ENCODE measurements around the gene AKAP7.
A peak's percentile ranks its signal among the peaks of the same experiment; 100 is the strongest.
"Not testable (repeated sequence)": the region's sequence is repeated elsewhere in the genome, so short reads cannot be mapped to it uniquely, and the experiment has no call there.

AKAP7 gene

GRCh38 chr6:131135244-131136020 is at the start of gene AKAP7:
AKAP7 (plus strand) TSS chr6:131135467; CDS start chr6:131135764, 297 bp downstream.
- peak; percentile 39 to 46 for DNase-seq

GRCh38 chr6:131090339-131090738 is 44.9 kb upstream of the AKAP7 start:
- DNase-seq, result not testable (repeated sequence)

DNA sequence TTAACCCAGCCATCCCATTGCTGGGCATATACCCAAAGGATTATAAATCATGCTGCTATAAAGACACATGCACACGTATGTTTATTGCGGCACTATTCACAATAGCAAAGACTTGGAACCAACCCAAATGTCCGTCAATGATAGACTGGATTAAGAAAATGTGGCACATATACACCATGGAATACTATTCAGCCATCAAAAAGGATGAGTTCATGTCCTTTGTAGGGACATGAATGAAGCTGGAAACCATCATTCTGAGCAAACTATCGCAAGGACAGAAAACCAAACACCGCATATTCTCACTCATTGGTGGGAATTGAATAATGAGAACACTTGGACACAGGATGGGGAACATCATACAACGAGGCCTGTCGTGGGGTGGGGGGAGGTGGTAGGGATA is 43.3 kb upstream of the AKAP7 start:
- DNase-seq, result not testable (repeated sequence)

DNA sequence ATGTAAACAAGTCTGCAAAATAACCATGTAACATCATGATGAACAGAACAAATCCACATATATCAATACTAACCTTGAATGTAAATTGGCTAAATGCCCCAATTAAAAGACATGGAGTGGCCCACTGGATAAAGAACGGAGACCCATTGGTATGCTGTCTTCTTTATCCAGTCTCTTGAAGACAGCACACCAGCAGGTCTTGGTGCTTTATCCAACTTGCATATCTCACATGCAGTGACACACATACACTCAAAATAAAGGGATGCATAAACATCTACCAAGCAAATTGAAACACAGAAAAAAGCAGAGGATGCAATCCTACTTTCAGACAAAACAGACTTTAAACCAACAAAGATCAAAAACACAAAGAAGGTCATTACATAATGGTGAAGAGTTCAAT is 41.9 kb upstream of the AKAP7 start:
- DNase-seq, result no peak

- no peak for DNase-seq
These were observed 38.5 kb upstream of the AKAP7 start for GRCh38 chr6:131096786-131097185.

GRCh38 chr6:131101911-131102680 is 33.2 kb upstream of the AKAP7 start:
- no peak for DNase-seq

DNA sequence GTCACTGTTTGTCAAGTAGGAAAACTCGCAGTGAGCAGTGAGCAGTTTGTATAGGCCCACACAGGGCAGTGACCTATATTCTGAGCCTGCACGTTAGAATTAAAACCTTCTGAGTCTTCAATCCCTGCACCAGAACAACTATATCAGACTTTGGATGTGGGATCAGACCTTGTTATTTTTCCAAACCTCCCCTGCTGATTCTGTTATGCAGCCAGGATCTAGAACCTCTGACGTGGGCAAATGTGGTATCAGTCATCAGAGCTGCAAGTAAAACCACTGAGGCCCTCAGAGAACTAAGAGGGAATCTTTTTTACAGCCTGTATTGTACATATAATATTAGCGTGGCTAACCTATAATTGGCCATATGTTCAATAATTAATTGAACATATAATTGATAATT is 32.0 kb upstream of the AKAP7 start:
- no peak for DNase-seq

GRCh38 chr6:131103901-131104300 is 31.4 kb upstream of the AKAP7 start:
- no peak for DNase-seq

- no peak for DNase-seq
These were observed 28.1 kb upstream of the AKAP7 start for GRCh38 chr6:131107151-131107550.

DNA sequence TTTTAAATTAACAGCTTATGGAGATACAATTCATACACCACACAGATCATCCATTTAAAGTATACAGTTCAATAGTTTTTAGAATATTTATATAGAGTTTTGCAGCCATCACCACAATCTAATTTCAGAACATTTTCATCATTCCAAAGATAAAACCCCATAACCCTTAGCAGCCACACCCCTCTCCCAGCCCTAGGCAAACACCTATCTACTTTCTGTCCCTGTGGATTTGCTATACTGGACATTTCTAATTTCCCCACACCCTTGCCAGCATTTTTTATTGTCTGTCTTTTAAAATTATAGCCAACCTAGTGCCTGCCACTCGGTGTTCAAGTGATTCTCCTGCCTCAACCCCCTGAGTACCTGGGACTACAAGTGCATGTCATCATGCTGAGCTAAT is 23.0 kb upstream of the AKAP7 start:
- no peak for DNase-seq

DNA sequence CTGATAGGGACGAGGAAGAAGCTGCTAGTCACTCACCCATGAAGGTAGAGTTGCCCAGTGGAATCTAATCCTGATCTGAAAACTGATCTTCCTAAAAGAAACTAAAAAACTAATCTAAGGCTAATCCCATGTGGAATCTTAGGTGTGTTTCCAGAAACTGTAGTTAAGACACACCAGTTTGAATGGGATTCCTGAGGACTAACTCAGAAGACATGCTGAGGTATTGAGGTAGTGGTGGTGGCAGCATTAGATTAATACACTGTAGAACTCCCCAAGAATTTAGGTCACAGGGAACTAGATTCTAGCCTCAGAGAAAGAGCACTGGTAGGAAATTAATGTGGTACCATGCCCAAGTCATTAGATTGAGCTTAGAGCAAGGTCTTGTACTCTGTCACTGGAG is 19.6 kb upstream of the AKAP7 start:
- DNase-seq, result no peak

- DNase-seq, result no peak
These were observed 18.9 kb upstream of the AKAP7 start for GRCh38 chr6:131116321-131116720.

DNA sequence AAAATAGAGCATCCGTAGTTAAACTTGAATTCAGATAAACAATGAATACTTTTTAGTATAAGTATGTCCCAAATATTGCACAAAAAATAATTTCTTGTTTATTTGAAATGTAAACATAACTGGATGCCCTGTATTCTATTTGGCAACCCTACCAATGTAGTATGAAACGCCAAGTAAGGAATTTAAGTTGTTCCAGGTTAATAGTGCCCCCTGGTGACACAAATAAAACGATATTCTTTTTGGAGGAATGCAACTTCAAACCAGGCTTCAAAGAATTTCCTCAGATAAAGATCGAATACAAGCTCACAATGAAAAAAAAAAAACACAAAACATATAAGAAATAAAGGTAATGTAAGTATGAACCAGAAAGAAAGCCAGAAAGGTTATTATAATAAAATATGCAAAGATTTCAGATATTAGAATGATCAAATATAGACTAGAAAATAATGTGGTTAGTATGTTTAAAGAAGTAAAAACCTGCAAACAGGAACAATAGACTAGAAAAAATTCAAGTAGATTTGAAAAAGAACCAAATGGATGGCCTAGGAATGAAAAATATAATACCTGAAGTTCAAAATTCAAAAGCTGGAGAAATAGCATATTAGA is 18.4 kb upstream of the AKAP7 start:
- DNase-seq, result peak in 1 of 2 donors; percentile 9

- no peak for DNase-seq
These were observed 17.4 kb upstream of the AKAP7 start for GRCh38 chr6:131117878-131118277.

- no peak for DNase-seq
These were observed 13.3 kb upstream of the AKAP7 start for GRCh38 chr6:131122007-131122406.

DNA sequence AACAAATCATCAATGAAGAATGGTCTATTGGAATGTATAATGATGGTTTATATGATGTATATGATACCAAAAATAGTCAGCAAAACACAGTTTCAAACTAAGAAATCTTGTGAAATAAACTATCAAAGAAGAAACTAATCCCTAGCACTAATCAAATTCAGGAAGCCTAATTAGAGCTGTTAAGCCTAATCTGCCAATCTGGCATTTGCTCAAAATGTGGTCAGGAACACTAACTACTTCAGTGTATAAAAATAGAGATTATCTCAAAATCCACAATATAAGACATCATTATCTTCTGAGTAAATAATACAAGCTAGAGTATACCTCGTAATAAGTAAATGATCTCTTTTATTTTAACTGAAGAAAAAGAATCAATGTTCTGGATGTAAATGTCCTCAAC is 12.8 kb upstream of the AKAP7 start:
- DNase-seq, result no peak

DNA sequence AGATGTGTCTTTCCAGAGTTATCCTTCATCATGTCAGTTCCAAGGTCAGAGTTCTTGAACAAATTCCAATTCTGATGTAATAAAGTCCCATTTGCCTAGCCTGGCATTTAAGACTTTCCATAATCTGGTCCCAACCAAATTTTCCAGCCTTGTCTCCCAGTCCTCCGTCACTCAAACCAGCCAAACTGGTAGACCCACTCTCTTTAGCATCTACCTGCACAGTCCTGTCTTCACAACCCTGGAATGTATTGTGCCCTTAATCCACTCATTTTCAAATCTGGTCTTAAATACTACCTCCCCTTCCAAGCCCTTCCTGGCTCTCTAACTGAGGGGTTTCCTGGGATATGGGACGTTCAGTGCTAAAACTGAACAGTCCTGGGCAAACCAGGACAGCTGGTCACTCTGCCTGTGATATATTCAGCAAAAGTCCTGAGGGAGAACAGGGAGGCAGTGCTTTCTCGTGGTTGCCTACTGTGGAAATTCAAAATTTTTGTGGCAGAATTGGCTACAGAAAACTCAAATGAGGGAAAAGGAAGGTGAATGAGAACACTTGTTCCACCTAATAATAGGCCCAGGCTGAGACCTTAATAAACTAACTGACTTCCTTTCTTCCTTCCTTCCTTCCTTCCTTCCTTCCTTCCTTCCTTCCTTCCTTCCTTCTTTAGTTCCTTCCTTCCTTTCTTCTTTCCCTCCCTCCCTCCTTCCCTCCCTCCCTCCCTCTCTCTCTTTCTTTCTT is 10.8 kb upstream of the AKAP7 start:
- DNase-seq, result no peak

GRCh38 chr6:131125431-131125830 is 9.8 kb upstream of the AKAP7 start:
- DNase-seq, result no peak

DNA sequence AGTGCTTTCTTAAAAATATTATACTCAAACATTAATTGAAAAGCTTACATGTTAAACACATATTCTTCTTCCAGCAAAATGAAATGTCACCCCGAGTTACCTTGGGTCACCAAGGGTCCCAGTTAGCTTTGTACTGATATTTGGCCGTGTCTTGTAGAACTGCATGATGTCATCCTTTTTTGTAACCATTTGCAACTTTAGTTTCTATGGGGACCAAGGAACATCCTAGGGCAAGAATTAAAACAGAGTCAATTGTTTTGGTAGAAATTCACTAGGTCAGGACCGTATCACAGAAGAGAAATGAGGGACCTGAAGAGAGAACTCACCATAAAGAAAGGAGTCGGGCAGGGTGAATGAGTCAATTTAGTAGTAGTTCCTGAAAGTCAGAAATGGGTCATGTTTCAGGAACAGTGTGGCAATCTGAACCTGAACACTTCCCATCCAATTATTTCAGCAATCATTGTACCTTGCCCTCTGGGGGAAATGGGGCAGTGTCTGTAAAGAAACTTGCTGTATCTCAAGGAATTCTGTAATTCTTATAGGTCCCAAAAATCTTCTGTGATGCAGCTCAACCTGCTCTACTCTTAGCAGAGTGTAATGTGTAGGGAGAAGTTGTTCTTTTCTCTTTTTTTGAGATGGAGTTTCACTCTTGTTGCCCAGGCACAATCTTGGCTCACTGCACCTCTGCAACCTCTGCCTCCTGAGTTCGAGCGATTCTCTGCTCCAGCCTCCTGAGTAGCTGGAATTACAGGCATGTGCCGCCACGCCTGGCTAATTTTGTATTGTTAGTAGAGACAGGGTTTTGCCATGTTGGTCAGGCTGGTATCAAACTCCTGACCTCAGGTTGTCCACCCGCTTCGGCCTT is 5.3 kb upstream of the AKAP7 start:
- DNase-seq, result no peak

- DNase-seq, result no peak
These were observed 4.7 kb upstream of the AKAP7 start for GRCh38 chr6:131130554-131130940.

DNA sequence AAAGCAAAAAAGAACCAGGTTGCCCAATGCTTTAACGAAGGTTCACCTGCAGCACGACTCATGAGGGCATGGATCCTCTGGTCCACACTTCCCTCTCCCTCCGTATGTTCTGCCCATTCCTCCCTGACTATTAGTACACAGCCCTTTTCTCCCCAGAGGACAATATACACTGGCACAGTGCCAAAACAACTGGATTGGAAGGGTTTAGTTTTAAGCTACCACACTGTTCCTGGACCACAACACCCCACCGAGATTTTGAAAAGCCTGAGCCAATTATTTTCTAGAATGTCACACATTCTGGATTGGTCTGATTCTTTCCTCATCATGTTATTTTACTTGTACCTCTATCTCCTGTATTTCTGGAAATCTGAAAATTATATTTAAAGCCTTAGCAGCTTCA is 2.9 kb upstream of the AKAP7 start:
- DNase-seq, result no peak

Measured in activated CD4-positive, alpha-beta T cell treated with anti-CD3 and anti-CD28 coated beads for 4 hours (primary cell).